ENCODE data around the gene DNER. TPM values are rescaled to one million over a fixed set of nuclear protein-coding genes. Genes with fewer than 3 reads are reported as not detected.

The DNER gene
- total RNA-seq, 1 experiment from 2014 or later: 0.28 TPM

DNA sequence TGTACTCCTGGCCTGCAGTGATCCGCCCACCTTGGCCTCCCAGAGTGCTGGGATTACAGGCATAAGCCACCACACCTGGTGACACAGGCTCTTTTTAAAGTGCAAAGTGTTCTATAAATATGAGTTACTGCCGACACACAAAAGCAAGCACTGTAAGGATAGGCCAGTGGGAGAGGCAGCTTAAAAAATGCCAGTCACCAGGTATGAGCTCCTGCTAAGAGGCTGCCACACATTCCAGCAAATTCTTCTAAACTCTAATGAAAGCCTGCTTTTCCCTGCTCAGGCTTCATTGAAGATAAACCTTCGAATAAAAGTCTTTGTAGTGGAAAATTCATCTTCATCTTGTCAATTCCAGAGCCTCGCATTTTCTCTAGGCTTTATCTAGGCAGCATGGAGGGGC lies 240.2 kb downstream of the DNER start:
- DNase-seq: no peak
- Histone ChIP-seq H3K27ac (no peak overlapping the region), H3K79me2 (ENCODE audit: low read depth) (no peaks in the 10 kb centered on the region), H3K4me2 (no peak overlapping the region), H3K4me1 (replicated peaks; ENCODE audit: insufficient read depth) (no peaks in the 10 kb centered on the region), H3K9me2 (ENCODE audit: insufficient read depth) (no peaks in the 10 kb centered on the region), H3K27me3 (ENCODE audit: insufficient read depth, low read depth) (no peaks in the 10 kb centered on the region), H3K9me3 (ENCODE audit: insufficient read depth, low read depth) (no peaks in the 10 kb centered on the region), H3K4me3 (no peak overlapping the region), H2AFZ (no peak overlapping the region), H3K36me3 (ENCODE audit: low read depth) (no peaks in the 10 kb centered on the region), H4K20me1 (ENCODE audit: insufficient read depth) (no peaks in the 10 kb centered on the region), H3F3A (ENCODE audit: insufficient read depth, low read depth) (no peaks in the 10 kb centered on the region)
- ChIA-PET POLR2A (ENCODE audit: unreplicated experiment) (no interaction called here), CTCF (no interaction called here)
- BruUV-seq (replicated peaks): no TSS peak
- intact Hi-C loops (cut with micrococcal nuclease; ENCODE audit: unreplicated experiment): no loop called here
- TF ChIP-seq EZH2 (IDR thresholded peaks at IDR 0.05; ENCODE audit: low read depth): no peak
- TF ChIP-seq, protein P1, sequence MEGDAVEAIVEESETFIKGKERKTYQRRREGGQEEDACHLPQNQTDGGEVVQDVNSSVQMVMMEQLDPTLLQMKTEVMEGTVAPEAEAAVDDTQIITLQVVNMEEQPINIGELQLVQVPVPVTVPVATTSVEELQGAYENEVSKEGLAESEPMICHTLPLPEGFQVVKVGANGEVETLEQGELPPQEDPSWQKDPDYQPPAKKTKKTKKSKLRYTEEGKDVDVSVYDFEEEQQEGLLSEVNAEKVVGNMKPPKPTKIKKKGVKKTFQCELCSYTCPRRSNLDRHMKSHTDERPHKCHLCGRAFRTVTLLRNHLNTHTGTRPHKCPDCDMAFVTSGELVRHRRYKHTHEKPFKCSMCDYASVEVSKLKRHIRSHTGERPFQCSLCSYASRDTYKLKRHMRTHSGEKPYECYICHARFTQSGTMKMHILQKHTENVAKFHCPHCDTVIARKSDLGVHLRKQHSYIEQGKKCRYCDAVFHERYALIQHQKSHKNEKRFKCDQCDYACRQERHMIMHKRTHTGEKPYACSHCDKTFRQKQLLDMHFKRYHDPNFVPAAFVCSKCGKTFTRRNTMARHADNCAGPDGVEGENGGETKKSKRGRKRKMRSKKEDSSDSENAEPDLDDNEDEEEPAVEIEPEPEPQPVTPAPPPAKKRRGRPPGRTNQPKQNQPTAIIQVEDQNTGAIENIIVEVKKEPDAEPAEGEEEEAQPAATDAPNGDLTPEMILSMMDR (conservative IDR thresholded peaks at IDR 0.05): no peak

DNA sequence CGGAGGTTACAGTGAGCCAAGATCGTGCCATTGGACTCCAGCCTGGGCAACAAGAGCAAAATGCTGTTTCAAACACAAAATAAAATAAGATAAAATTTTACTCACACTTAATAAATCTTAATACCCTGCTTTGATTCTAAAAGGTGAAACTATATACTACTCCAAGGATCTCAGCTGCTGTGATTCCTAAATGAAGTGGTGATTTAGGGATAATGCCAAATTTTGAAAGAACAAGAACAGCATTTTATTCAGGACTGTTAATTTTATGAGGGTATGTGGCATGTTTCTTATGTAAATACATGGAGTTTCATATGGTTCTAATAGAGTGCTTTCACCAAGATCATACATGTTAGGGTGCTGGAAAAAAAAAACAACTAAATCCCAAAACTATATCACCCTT lies 243.6 kb downstream of the DNER start:
- TF ChIP-seq, protein P1 (conservative IDR thresholded peaks at IDR 0.05): no peak
- no peak for TF ChIP-seq EZH2 (IDR thresholded peaks at IDR 0.05; ENCODE audit: low read depth)
- CTCF ChIA-PET: no interaction called here
- Histone ChIP-seq H3K4me2 (no peak overlapping the region), H3F3A (ENCODE audit: insufficient read depth, low read depth) (no peaks in the 10 kb centered on the region), H3K79me2 (ENCODE audit: low read depth) (no peaks in the 10 kb centered on the region), H2AFZ (no peak overlapping the region), H3K4me3 (no peak overlapping the region), H4K20me1 (ENCODE audit: insufficient read depth) (no peaks in the 10 kb centered on the region), H3K36me3 (ENCODE audit: low read depth) (no peaks in the 10 kb centered on the region), H3K27me3 (ENCODE audit: insufficient read depth, low read depth) (no peaks in the 10 kb centered on the region), H3K4me1 (replicated peaks; ENCODE audit: insufficient read depth) (no peaks in the 10 kb centered on the region), H3K9me2 (ENCODE audit: insufficient read depth) (no peaks in the 10 kb centered on the region), H3K9me3 (ENCODE audit: insufficient read depth, low read depth) (no peaks in the 10 kb centered on the region), H3K27ac (no peak overlapping the region)
- no peak for DNase-seq
- intact Hi-C loops (cut with micrococcal nuclease; ENCODE audit: unreplicated experiment): no loop called here
- POLR2A ChIA-PET (ENCODE audit: unreplicated experiment): no interaction called here
- BruUV-seq (replicated peaks): no TSS peak

DNA sequence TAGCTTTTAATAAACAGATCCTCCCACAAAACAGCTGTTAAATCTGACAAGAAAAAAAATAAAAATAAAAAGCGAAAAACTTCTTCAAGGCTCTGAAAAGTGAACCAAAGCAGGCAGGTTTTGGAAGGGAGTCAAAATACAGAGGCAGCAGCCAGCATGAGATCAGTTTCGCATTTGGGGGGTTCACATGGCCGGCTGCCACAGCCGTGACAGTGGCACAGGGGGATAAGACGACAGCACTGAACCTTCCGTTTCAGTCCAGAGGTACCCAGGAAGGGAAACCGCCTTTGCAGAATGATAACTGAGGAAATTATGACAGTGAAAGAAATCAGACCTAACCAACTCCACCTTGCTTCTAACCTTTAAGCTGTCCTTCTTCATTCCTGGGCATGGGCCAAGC lies 246.6 kb downstream of the DNER start:
- POLR2A ChIA-PET (ENCODE audit: unreplicated experiment): no interaction called here
- TF ChIP-seq, protein P1 (conservative IDR thresholded peaks at IDR 0.05): no peak
- no peak for TF ChIP-seq EZH2 (IDR thresholded peaks at IDR 0.05; ENCODE audit: low read depth)
- CTCF ChIA-PET: no interaction called here
- H3K4me1 ChIP-seq (replicated peaks; ENCODE audit: insufficient read depth): no peaks in the 10 kb centered on the region
- no peaks in the 10 kb centered on the region for H3F3A ChIP-seq (ENCODE audit: insufficient read depth, low read depth)
- no peak overlapping the region for H3K4me2 ChIP-seq
- H3K27me3 ChIP-seq (ENCODE audit: insufficient read depth, low read depth): no peaks in the 10 kb centered on the region
- intact Hi-C loops (cut with micrococcal nuclease; ENCODE audit: unreplicated experiment): no loop called here
- no peak overlapping the region for H3K4me3 ChIP-seq
- H3K79me2 ChIP-seq (ENCODE audit: low read depth): no peaks in the 10 kb centered on the region
- no peaks in the 10 kb centered on the region for H4K20me1 ChIP-seq (ENCODE audit: insufficient read depth)
- DNase-seq: no peak
- no peak overlapping the region for H3K27ac ChIP-seq
- no peaks in the 10 kb centered on the region for H3K36me3 ChIP-seq (ENCODE audit: low read depth)
- no peak overlapping the region for H2AFZ ChIP-seq
- no TSS peak for BruUV-seq (replicated peaks)
- H3K9me3 ChIP-seq (ENCODE audit: insufficient read depth, low read depth): no peaks in the 10 kb centered on the region
- H3K9me2 ChIP-seq (ENCODE audit: insufficient read depth): no peaks in the 10 kb centered on the region
